Skeletal muscle cell (primary cell): ENCODE results near the gene GTPBP10.

Experiments used
- DNase-seq: peaks from one replicate; pipeline ENCODE4 v3.0.0-alpha.2; 2010; ENCODE audit warnings: low read depth
- H3K4me3 ChIP-seq: 2 replicates; pipeline ENCODE4 v1.5.1; 2011; ENCODE audit warnings: low read depth, mild to moderate bottlenecking, control low read depth, low read length, moderate library complexity

The GTPBP10 gene

GRCh38 chr7:90424720-90425119 lies 78.2 kb downstream of the GTPBP10 start:
- no peak for DNase-seq
- no peak overlapping the region for H3K4me3 ChIP-seq

GRCh38 chr7:90425376-90425775 lies 78.9 kb downstream of the GTPBP10 start:
- DNase-seq: no peak
- H3K4me3 ChIP-seq: no peak overlapping the region

DNA sequence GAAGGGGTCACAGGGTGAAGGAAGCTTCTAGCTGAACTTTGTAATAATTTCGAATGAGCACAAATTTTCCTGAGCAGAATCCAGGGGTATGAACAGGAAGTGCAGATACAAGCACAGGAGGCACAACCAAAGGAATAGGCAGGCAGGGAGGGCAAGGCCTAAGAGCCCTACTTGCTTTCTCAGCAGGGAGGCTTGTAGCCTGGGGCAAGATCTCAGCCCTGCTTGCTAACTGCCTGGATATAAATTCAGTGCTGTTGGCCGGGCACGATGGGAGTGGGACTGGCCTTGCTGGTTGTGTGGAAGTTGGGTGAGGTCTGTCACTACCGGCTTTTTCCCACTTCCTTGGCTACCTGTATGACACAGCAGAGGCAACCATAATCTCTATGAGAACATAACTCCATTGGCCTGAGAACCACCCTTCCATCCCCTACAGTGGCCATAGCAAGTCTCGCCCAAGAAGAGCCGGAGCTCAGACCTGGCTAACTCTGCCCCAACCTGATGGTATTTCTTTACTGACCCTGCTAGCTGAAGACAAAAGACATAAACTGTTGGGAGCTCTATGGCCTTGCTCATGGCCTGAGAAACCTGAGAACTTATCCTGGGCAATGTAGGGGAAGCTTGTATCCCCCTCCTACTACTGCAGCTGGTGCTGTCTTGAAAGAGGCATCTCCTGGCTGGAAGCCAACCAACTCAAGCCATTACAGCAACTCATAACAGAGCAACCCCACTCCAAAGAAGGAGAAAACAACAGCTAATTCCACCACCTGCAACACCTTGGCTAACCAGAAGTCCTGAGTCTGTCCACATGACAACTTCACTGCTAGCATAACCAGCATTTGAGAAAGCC lies 84.3 kb downstream of the GTPBP10 start:
- DNase-seq: peak; percentile 28
- no peak overlapping the region for H3K4me3 ChIP-seq

- DNase-seq: no peak
- H3K4me3 ChIP-seq: no peak overlapping the region
Observed at GRCh38 chr7:90432752-90433151, 86.2 kb downstream of the GTPBP10 start.

- no peak for DNase-seq
- H3K4me3 ChIP-seq: no peak overlapping the region
Observed at GRCh38 chr7:90433221-90433620, 86.7 kb downstream of the GTPBP10 start.
